Measurements from ENCODE around the gene MCMBP.

- no peak for TF ChIP-seq EZH2 (IDR thresholded peaks at IDR 0.05; ENCODE audit: borderline replicate concordance, low read depth, low read length, severe bottlenecking)
- no peak for TF ChIP-seq CTCF (IDR thresholded peaks at IDR 0.05; ENCODE audit: borderline replicate concordance, extremely low read depth, low read length, poor library complexity, severe bottlenecking)
These were observed 35.5 kb upstream of the MCMBP start for GRCh38 chr10:119908166-119908565.
